GM21576 (cell line): ENCODE measurements around the gene SYNGR4.

Experiments used
- ATAC-seq: cut with Tn5 transposase; IDR thresholded peaks from one replicate; pipeline ENCODE4 v1.9.1; 2021; ENCODE audit warnings: mild to moderate bottlenecking, moderate library complexity; ENCODE audit not compliant: unreplicated experiment

Gene SYNGR4

GRCh38 chr19:48424694-48425219 is 60.6 kb downstream of the SYNGR4 start:
- no peak for ATAC-seq
